Measurements from ENCODE around the gene RTKN. TPM values are rescaled to one million over a fixed set of nuclear protein-coding genes. Genes with fewer than 3 reads are reported as not detected.

Gene RTKN
- total RNA-seq, 1 experiment from 2014 or later: 83.1 TPM

GRCh38 chr2:74448771-74449170 is 7.0 kb upstream of the RTKN start:
- no peak for ATAC-seq
- TF ChIP-seq SIN3A (IDR thresholded peaks at IDR 0.05; ENCODE audit: borderline replicate concordance, insufficient read depth, low read depth, low read length) (no peak), TCF7L2 (IDR thresholded peaks at IDR 0.05; ENCODE audit: low read depth, low read length) (no peak), REST (IDR thresholded peaks at IDR 0.05; ENCODE audit: insufficient read depth in 1 of 2, low read depth in 2 of 2, low read length in 1 of 2) (no peak), POLR2AphosphoS5 (IDR thresholded peaks at IDR 0.05; ENCODE audit: low read depth, low read length) (no peak), CTCF (IDR thresholded peaks at IDR 0.05) (no peak)
- intact Hi-C loops (cut with micrococcal nuclease; ENCODE audit: unreplicated experiment) (no loop called here), in situ Hi-C loops (cut with HindIII; ENCODE audit: low pct_unique_long_range_greater_than_20kb, low sequenced_read_pairs) (no loop called here)
- Histone ChIP-seq H3K9me3 (ENCODE audit: control insufficient read depth, insufficient read depth, low read depth, low read length) (no peaks in the 10 kb centered on the region), H3K27me3 (ENCODE audit: control insufficient read depth, insufficient read depth, low read length) (peaks cover 3% of the 10 kb centered on the region; the same call in 1 of the 2 replicates), H3K27ac (ENCODE audit: low read length) (no peak overlapping the region), H3K36me3 (ENCODE audit: control insufficient read depth, insufficient read depth, low read length) (no peaks in the 10 kb centered on the region), H3K4me1 (ENCODE audit: control insufficient read depth, insufficient read depth, low read length) (no peaks in the 10 kb centered on the region), H3K4me3 (ENCODE audit: low read depth in 2 of 2, low read length in 2 of 2) (no peak overlapping the region)
- POLR2A ChIA-PET: no interaction called here
- CTCF ChIA-PET: no interaction called here
- no peak for DNase-seq (ENCODE audit: low read depth, low spot score)
- BruUV-seq (replicated peaks): no TSS peak

- Histone ChIP-seq H3K27ac (ENCODE audit: low read length) (no peak overlapping the region), H3K27me3 (ENCODE audit: control insufficient read depth, insufficient read depth, low read length) (peaks cover 3% of the 10 kb centered on the region; the same call in 1 of the 2 replicates), H3K4me3 (ENCODE audit: low read depth in 2 of 2, low read length in 2 of 2) (no peak overlapping the region), H3K4me1 (ENCODE audit: control insufficient read depth, insufficient read depth, low read length) (0 out of 2 replicates have a peak, but pooled peaks cover 3% of the 10 kb centered on the region), H3K9me3 (ENCODE audit: control insufficient read depth, insufficient read depth, low read depth, low read length) (no peaks in the 10 kb centered on the region), H3K36me3 (ENCODE audit: control insufficient read depth, insufficient read depth, low read length) (no peaks in the 10 kb centered on the region)
- intact Hi-C loops (cut with micrococcal nuclease; ENCODE audit: unreplicated experiment): no loop called here
- in situ Hi-C loops (cut with HindIII; ENCODE audit: low pct_unique_long_range_greater_than_20kb, low sequenced_read_pairs): no loop called here
- ChIA-PET POLR2A (no interaction called here), CTCF (no interaction called here)
- no TSS peak for BruUV-seq (replicated peaks)
- ATAC-seq: no peak
- no peak for DNase-seq (ENCODE audit: low read depth, low spot score)
- no peak for TF ChIP-seq REST (IDR thresholded peaks at IDR 0.05; ENCODE audit: insufficient read depth in 1 of 2, low read depth in 2 of 2, low read length in 1 of 2)
- TF ChIP-seq CTCF (IDR thresholded peaks at IDR 0.05): no peak
Measured at GRCh38 chr2:74447230-74447999, 5.7 kb upstream of the RTKN start.

Measured in Panc1 (cell line).